ENCODE measurements around the gene FBH1.

DNA sequence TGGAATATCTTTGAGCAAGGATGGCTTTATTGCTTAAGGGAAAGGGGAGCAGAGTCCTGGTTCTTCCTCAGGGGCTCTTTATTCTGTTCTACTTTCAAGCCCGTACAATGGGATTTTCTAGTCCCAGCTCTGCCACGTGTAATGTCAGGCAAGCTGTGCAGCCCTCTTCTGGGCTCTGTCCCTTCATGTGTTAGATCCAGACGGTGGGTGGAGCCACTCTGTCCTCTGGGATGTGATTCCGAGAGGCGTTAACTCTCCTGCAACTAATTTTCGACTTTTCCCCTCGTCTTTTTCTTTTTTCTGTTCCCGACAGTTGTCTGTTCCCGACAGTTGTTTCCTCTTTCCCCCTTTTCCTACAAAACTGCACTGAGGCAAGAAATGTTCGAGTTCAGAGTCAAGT lies 34.8 kb downstream of the FBH1 start:
- TF ChIP-seq POLR2A (IDR thresholded peaks at IDR 0.05; ENCODE audit: low read depth, low read length) (no peak), TAF1 (IDR thresholded peaks at IDR 0.05; ENCODE audit: low read depth, low read length) (no peak), POLR2AphosphoS5 (IDR thresholded peaks at IDR 0.05; ENCODE audit: low read depth, low read length) (no peak)

Measured in GM12891 (cell line).